Measurements from ENCODE around the gene FOSL2.
"Not testable (repeated sequence)": the region's sequence is repeated elsewhere in the genome, so short reads cannot be mapped to it uniquely, and the experiment has no call there.

The FOSL2 gene

DNA sequence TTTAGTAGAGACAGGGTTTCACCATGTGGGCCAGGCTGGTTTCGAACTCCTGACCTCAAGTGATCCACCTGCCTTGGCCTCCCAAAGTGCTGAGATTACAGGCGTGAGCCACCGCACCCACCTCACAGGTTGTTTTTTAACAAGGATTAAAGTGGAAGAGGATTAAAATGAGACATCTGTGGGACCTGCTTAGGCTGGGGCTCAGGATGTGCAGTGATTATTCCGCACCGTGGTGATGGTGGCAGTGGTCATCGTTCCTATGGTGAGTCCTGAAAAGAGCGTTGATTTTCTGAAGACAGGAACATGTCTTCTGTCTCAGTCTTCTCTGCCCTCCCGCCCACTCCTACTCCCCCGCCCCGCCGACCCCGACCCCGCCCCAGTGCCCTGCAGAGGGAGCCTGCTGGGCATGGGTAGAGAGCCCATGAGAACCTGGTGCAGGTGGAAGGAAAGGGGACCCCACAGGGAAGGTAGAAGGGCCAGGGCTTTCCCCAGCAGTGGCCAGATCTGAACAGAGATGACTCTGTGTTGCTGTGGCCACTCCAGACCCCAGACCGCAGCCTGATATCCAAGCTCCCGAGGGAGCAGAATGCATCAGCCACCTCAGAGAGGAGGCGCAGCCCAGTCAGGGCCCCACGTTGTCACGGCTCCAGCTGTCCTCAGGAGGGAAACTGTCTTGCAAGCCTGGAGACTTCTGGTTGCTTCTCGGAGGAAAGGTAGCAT is 34.5 kb upstream of the FOSL2 start:
- no peak for DNase-seq (ENCODE audit: low read depth)

- DNase-seq (ENCODE audit: low read depth): no peak
Observed at GRCh38 chr2:28358668-28359201, 33.9 kb upstream of the FOSL2 start.

- peak; percentile 67 for DNase-seq (ENCODE audit: low read depth)
Observed at GRCh38 chr2:28359222-28360057, 33.2 kb upstream of the FOSL2 start.

DNA sequence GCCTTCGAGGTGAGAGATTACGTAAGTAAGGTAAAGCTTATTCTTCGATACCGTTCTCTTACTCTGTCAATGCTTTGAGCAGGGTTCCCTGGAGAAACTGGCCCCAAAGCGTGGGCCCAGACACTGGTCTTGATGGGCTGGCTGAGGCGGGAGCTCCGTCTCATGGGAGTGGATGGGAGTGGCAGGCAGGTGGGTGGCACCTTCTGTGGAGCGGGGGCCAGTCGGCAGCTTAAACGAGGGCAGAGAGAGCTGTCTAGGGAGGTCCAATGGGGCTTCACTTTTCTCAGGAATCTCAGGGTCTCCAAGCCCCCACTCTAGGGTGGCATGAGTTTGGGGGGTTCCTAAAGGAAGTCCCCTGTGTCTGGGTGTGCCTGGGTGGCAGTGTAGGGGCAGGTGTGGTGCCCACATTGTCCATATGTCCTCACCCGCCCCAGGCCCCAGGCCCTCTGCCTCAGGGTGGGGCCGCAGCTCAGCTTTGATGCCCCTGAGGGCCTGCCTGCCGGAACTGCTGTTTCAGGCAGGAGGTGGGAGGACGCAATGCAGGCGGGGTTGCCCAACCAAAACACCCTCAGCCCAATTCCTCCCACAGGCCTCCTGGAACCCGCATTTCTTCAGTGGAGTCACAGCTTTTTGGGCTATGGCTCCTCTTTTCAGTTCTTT is 32.5 kb upstream of the FOSL2 start:
- DNase-seq (ENCODE audit: low read depth): no peak

- no peak for DNase-seq (ENCODE audit: low read depth)
Observed at GRCh38 chr2:28360718-28361293, 31.9 kb upstream of the FOSL2 start.

GRCh38 chr2:28361991-28362710 is 30.5 kb upstream of the FOSL2 start:
- DNase-seq (ENCODE audit: low read depth): no peak

DNA sequence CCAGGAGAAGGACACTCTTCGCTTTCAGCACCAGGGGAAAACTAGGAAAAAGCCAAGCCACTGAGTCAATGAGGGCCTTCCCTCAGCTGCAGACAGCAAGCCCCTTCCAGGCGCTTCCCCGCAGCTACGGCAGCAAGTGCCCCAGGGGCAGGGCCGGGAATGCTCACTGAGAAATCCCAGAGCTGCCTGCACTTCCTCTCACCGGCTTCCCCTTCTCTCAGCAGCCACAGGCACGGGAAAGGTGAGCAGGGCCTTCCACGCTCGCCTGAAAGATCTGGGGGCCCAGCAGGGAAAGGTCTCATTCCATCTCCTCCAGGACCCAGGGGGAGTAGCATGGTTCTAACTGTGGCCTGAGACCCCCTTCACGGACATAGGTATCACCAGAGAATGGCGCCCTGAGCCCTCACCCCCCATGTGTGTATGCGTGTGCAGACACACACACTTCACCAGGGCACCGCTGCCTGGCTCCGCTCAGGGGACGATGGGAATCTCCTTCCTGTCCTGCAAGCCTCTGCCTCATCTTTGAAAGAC is 29.6 kb upstream of the FOSL2 start:
- no peak for DNase-seq (ENCODE audit: low read depth)

- DNase-seq (ENCODE audit: low read depth): no peak
Observed at GRCh38 chr2:28363686-28364280, 28.9 kb upstream of the FOSL2 start.

GRCh38 chr2:28364610-28365009 is 28.0 kb upstream of the FOSL2 start:
- no peak for DNase-seq (ENCODE audit: low read depth)

- no peak for DNase-seq (ENCODE audit: low read depth)
Observed at GRCh38 chr2:28365158-28365557, 27.5 kb upstream of the FOSL2 start.

GRCh38 chr2:28366149-28366495 is 26.5 kb upstream of the FOSL2 start:
- no peak for DNase-seq (ENCODE audit: low read depth)

GRCh38 chr2:28366496-28367282 is 26.0 kb upstream of the FOSL2 start:
- peak; percentile 47 for DNase-seq (ENCODE audit: low read depth)

DNA sequence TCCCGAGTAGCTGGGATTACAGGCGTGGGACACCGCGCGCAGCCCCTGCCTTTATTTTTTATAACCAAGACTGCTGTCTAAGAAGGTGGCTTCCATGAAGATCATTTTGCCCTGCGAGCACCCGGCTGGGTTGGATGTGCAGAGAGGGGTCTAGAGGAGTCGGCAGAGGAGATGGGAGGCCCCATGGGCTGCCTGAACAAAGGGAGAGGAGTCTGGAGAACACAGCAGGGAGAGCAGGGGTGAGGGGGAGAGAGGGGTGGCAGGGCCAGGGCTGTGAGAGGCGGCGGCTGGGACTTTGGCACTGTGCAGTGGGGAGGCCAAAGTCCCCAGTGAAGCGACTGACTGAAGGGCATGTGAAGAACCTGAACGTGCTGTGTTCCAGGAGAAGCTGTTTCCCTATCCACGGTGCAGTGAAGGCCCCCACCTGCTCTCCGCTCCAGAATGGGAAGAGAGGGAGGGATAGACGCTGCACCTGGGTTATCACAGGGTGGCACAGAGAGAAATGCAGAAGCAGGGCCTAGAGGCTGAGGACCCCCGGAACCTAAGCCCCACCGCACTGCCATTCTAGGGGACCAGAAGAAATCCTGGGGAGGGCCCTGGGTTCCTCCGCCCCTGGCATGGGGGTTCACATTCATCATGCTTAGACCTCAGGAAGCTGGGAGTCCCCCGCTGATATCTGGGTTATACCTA is 24.8 kb upstream of the FOSL2 start:
- no peak for DNase-seq (ENCODE audit: low read depth)

GRCh38 chr2:28368357-28368798 is 24.3 kb upstream of the FOSL2 start:
- no peak for DNase-seq (ENCODE audit: low read depth)

DNA sequence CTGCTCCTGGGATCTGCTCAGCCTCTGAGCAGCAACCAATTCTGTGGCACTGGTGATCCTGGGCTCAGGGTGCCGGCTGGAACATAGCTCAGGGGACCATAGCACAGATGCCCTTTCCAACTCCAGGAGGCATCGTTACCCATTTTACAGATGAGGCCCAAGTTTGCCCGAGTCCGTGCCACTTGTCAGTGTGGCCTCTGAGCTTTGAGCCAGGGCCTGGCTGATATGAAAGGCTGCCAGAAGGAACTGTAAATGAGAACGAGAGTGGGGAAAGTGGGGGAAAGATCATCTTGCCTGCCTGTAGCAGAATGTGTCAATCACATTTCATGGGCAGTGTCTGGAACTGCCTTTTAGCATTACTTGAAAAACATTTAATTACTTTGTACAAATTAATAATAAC is 23.3 kb upstream of the FOSL2 start:
- no peak for DNase-seq (ENCODE audit: low read depth)

DNA sequence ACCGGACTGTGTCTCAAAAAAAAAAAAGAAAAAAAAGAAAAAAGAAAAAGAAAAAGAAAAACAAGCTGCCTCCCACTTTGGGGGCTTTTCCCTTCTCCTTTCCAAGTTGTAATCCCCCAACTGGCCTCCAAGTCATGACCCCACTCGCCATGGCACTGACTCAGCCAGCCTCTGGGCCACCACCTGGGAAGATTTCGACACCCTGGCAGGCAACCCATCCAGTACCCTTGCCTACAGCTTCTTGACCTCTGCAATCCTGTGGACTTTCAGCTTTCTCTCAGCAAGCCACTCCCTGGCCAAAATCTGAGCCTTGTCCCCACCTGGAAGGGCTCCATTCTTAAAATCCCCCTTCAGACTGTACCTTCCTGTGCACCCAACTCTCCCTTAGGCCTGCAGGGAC is 22.3 kb upstream of the FOSL2 start:
- DNase-seq (ENCODE audit: low read depth): no peak

DNA sequence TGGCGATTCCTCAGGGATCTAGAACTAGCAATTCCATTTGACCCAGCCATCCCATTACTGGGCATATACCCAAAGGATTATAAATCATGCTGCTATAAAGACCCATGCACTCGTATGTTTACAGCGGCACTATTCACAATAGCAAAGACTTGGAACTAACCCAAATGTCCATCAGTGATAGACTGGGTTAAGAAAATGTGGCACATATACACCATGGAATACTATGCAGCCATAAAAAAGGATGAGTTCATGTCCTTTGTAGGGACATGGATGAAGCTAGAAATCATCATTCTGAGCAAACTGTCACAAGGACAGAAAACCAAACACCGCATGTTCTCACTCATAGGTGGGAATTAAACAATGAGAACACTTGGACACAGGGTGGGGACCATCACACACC is 20.9 kb upstream of the FOSL2 start:
- DNase-seq (ENCODE audit: low read depth): not testable (repeated sequence)

DNA sequence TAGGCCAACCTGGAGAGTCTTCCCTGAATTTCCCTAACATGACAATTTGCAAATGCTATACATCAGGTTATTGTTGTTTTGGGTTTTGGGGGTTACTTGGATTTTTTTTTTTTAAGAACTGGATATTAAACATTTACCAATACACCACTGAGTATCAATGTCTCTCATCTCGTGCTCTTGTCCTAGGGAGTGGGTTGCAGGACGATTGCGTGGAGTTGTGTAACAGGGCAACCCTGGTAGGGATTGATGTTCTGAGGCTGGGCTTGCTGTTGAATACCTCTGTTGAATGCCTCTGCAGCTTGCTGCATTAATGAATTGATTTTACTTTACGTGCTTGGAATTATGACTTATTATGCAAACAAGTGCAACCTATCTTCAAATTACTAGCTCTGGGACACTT is 18.8 kb upstream of the FOSL2 start:
- DNase-seq (ENCODE audit: low read depth): no peak

GRCh38 chr2:28374331-28374730 is 18.3 kb upstream of the FOSL2 start:
- DNase-seq (ENCODE audit: low read depth): no peak

- DNase-seq (ENCODE audit: low read depth): no peak
Observed at GRCh38 chr2:28375236-28375635, 17.4 kb upstream of the FOSL2 start.

Data from activated gamma-delta T cell treated with anti-CD3 and anti-CD28 coated beads, Interleukin-2, amount 50 U/mL, for 16 hours (primary cell).